HepG2 (cell line): Measurements from ENCODE around the gene TBXA2R. TPM values are rescaled to one million over a fixed set of nuclear protein-coding genes. Genes with fewer than 3 reads are reported as not detected.

Experiments
- DNMT1 ChIP-seq: sonication (generic); formaldehyde crosslinking; IDR thresholded peaks from 2 replicates; pipeline ENCODE4 v1.5.1; 2020; ENCODE audit warnings: mild to moderate bottlenecking, missing genetic modification reagents
- EED ChIP-seq: sonication (generic); formaldehyde crosslinking; IDR thresholded peaks from 2 replicates; pipeline ENCODE4 v1.5.0; 2020; ENCODE audit warnings: mild to moderate bottlenecking, missing genetic modification reagents
- FOXK2 ChIP-seq: fragments of 450-650 bp; IDR thresholded peaks from 2 replicates; pipeline ENCODE4 v1.6.1; 2016
- IRX3 ChIP-seq: sonication (generic); formaldehyde crosslinking; IDR thresholded peaks from 2 replicates; pipeline ENCODE4 v1.8.1; 2023; ENCODE audit warnings: mild to moderate bottlenecking, low read depth, missing genetic modification reagents, borderline replicate concordance
- KMT2A ChIP-seq: sonication (generic); formaldehyde crosslinking; IDR thresholded peaks from 2 replicates; pipeline ENCODE4 v1.4.0; 2020; ENCODE audit warnings: missing genetic modification reagents
- LCORL ChIP-seq, 2 experiments: fragments of 450-650 bp in 1 of 2; sonication (generic) in 1 of 2; formaldehyde crosslinking in 1 of 2; IDR thresholded peaks; 2 replicates each; pipeline versions ENCODE4 v1.5.0 to v1.6.1; 2017 to 2020; ENCODE audit warnings: antibody characterized with exemption in 1 of 2, missing genetic modification reagents in 1 of 2
- PLRG1 ChIP-seq: fragments of 450-650 bp; conservative IDR thresholded peaks from 2 replicates; pipeline ENCODE4 v1.6.1; 2016
- SKI ChIP-seq: fragments of 450-650 bp; IDR thresholded peaks from one replicate; pipeline ENCODE4 v1.6.1; 2018; ENCODE audit warnings: mild to moderate bottlenecking; ENCODE audit not compliant: partially characterized antibody
- SRY ChIP-seq: sonication (generic); formaldehyde crosslinking; IDR thresholded peaks from 2 replicates; pipeline ENCODE4 v1.8.0; 2022; ENCODE audit warnings: mild to moderate bottlenecking, missing genetic modification reagents
- TBP ChIP-seq: sonication (generic); formaldehyde crosslinking; IDR thresholded peaks from 2 replicates; pipeline ENCODE4 v1.5.0; 2020; ENCODE audit warnings: missing genetic modification reagents
- TFE3 ChIP-seq: IDR thresholded peaks from 2 replicates; pipeline ENCODE4 v1.6.1; 2016
- ZBTB44 ChIP-seq: sonication (generic); formaldehyde crosslinking; IDR thresholded peaks from 2 replicates; pipeline ENCODE4 v1.4.0; 2020; ENCODE audit warnings: missing genetic modification reagents
- ZNF296 ChIP-seq: sonication (generic); formaldehyde crosslinking; conservative IDR thresholded peaks from 2 replicates; pipeline ENCODE4 v1.5.0; 2020; ENCODE audit warnings: mild to moderate bottlenecking, missing genetic modification reagents
- ZNF318 ChIP-seq: sonication (generic); formaldehyde crosslinking; IDR thresholded peaks from 2 replicates; pipeline ENCODE4 v1.4.0; 2020; ENCODE audit warnings: mild to moderate bottlenecking, missing genetic modification reagents
- ZNF468 ChIP-seq: sonication (generic); formaldehyde crosslinking; IDR thresholded peaks from 2 replicates; pipeline ENCODE4 v1.8.0; 2022; ENCODE audit warnings: mild to moderate bottlenecking, moderate library complexity, missing genetic modification reagents
- polyA plus RNA-seq, 8 experiments: library from polyadenylated mRNA; depleted of rRNA in 3 of 8; stranded (reverse) in 7 of 8; unstranded in 1 of 8; fragments of >200 nt; fragmentation: Illumina TruSeq in 4 of 8; extraction: Trizol in 4 of 8; gene quantifications; 2 replicates each; pipeline versions ENCODE4 v1.2.1 to v1.2.3, GENCODE V29; 2011 to 2016; ENCODE audit warnings: low read depth in 4 of 8, missing spikeins in 1 of 8, mixed read lengths in 1 of 8; ENCODE audit not compliant: insufficient read depth in 1 of 8
- total RNA-seq, 5 experiments: library from RNA; depleted of rRNA; stranded (reverse); fragments of >200 nt; fragmentation: Illumina TruSeq; extraction: Trizol; gene quantifications; 2 replicates each; pipeline ENCODE4 v1.2.3, GENCODE V29; 2016; ENCODE audit warnings: low read depth in 1 of 5
- TF ChIP-seq, protein P1 (sequence below): IDR thresholded peaks from 2 replicates; pipeline ENCODE4 v1.6.1; 2016

Gene TBXA2R
- total and polyA plus RNA-seq, 2 of the 13 experiments (the other 11 are each of a cell fraction or from before 2014, with no cell fraction given) = 0.09 TPM; not detected in 1

- TF ChIP-seq DNMT1 (CRISPR knock-in tag) = no peak
- TF ChIP-seq IRX3 (CRISPR knock-in tag) = no peak
- TF ChIP-seq FOXK2 = no peak
- no peak for TF ChIP-seq PLRG1
- TF ChIP-seq SRY (CRISPR knock-in tag) = no peak
- TF ChIP-seq ZBTB44 = no peak
- no peak for TF ChIP-seq TBP (CRISPR knock-in tag)
- TF ChIP-seq ZNF296 (CRISPR knock-in tag) = no peak
- TF ChIP-seq SKI = peak; percentile 46
- no peak for TF ChIP-seq ZNF468
- TF ChIP-seq EED = 0 out of 2 replicates have a peak, but pooled peaks have one; percentile 51
- TF ChIP-seq, protein P1, sequence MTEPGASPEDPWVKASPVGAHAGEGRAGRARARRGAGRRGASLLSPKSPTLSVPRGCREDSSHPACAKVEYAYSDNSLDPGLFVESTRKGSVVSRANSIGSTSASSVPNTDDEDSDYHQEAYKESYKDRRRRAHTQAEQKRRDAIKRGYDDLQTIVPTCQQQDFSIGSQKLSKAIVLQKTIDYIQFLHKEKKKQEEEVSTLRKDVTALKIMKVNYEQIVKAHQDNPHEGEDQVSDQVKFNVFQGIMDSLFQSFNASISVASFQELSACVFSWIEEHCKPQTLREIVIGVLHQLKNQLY = no peak
- no peak for TF ChIP-seq ZNF318 (CRISPR knock-in tag)
- no peak for TF ChIP-seq LCORL (IDR thresholded peaks at IDR 0.05)
- no peak for TF ChIP-seq LCORL (CRISPR knock-in tag; IDR thresholded peaks at IDR 0.05)
- TF ChIP-seq TFE3 = no peak
- 0 out of 2 replicates have a peak, but pooled peaks have one; percentile 4 for TF ChIP-seq KMT2A (CRISPR knock-in tag)
Measured at GRCh38 chr19:3556978-3557460, 49.7 kb downstream of the TBXA2R start (continued).
